Astrocyte of the cerebellum (primary cell): ENCODE results near the gene SMOC1.
A peak's percentile ranks its signal among the peaks of the same experiment; 100 is the strongest.

Experiments used
- DNase-seq: peaks from one replicate; pipeline ENCODE4 v3.0.0-alpha.2; 2011; ENCODE audit warnings: low read depth
- H3K4me3 ChIP-seq: 2 replicates; pipeline ENCODE4 v1.5.1; 2011; ENCODE audit warnings: mild to moderate bottlenecking, low read depth, low read length, moderate library complexity
- in situ Hi-C: cut with HindIII; loops from 2 replicates; pipeline ENCODE4 v1.10.0; 2017; ENCODE audit warnings: low sequenced_read_pairs
- TF ChIP-seq, protein P1 (sequence below): IDR thresholded peaks from 2 replicates; pipeline ENCODE4 v1.5.1; 2012; ENCODE audit warnings: low read length, low read depth, moderate library complexity, mild to moderate bottlenecking; ENCODE audit errors: missing control alignments

The SMOC1 gene

DNA sequence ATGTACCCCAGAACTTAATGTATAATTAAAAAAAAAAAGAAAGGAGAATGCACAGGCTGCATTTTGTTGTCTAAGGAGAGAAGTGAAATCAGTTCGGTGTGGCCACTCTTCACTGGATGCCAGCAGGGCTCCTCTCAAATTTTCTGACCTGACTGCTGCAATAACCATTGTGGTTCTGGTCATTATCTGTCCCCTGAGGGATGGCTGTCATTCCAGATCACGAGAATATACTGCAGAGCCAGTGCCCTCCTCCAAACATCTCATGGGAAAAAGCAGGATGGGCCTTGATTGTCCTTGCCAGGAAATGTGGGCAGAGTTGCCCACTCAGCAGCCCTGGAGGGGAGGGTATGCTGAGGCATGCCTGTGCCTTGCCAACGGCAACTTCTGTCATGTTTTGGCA is 170.4 kb downstream of the SMOC1 start:
- no peak for DNase-seq
- TF ChIP-seq, protein P1, sequence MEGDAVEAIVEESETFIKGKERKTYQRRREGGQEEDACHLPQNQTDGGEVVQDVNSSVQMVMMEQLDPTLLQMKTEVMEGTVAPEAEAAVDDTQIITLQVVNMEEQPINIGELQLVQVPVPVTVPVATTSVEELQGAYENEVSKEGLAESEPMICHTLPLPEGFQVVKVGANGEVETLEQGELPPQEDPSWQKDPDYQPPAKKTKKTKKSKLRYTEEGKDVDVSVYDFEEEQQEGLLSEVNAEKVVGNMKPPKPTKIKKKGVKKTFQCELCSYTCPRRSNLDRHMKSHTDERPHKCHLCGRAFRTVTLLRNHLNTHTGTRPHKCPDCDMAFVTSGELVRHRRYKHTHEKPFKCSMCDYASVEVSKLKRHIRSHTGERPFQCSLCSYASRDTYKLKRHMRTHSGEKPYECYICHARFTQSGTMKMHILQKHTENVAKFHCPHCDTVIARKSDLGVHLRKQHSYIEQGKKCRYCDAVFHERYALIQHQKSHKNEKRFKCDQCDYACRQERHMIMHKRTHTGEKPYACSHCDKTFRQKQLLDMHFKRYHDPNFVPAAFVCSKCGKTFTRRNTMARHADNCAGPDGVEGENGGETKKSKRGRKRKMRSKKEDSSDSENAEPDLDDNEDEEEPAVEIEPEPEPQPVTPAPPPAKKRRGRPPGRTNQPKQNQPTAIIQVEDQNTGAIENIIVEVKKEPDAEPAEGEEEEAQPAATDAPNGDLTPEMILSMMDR, result no peak
- in situ Hi-C loops, result loop anchor here (25.0 kb wide), 1 partner anchor 237 kb away; no protein-coding TSS in a partner anchor
- no peak overlapping the region for H3K4me3 ChIP-seq

DNA sequence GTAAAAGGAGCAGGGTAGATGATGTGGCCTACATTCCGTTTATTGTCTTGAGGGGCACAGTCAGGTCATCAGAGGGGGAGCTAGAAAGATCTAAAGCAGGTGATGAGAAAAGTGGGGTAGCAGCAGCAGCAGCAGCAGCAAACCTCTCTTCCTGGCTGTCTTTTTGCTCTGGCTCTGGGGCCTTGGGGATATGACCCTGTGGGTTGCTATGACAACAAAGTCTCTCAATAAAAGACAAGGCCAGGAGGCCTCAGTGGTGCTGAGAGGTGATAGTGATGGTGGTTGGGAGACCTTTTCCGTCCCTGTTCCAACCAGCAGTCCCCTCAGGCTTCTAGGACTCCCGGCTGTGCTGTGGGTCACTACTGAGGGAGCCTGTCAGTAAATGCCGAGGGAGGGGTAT is 170.9 kb downstream of the SMOC1 start:
- TF ChIP-seq, protein P1, result no peak
- no peak for DNase-seq
- H3K4me3 ChIP-seq, result no peak overlapping the region
- in situ Hi-C loops, result no loop called here

DNA sequence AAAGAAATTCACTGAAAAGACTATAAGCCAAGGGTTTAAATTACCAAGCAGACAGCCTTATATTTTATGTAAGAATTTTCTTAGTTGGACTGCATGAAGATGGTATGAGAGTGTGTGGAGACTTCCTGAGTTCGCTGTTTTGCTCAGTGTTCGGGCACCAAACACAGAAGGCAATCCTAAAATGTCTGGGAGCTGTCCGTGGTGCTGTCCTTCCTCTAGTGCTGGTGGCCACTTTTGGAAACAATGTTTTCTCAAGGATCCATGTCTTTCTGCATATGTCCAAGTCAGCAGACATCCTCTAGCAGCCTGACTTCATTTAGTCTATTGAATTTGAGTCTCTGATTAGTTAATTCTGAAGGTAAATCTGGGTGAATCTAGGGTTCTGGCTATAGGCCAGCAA is 173.8 kb downstream of the SMOC1 start:
- TF ChIP-seq, protein P1, result no peak
- no peak overlapping the region for H3K4me3 ChIP-seq
- in situ Hi-C loops, result no loop called here
- DNase-seq, result peak; percentile 22

DNA sequence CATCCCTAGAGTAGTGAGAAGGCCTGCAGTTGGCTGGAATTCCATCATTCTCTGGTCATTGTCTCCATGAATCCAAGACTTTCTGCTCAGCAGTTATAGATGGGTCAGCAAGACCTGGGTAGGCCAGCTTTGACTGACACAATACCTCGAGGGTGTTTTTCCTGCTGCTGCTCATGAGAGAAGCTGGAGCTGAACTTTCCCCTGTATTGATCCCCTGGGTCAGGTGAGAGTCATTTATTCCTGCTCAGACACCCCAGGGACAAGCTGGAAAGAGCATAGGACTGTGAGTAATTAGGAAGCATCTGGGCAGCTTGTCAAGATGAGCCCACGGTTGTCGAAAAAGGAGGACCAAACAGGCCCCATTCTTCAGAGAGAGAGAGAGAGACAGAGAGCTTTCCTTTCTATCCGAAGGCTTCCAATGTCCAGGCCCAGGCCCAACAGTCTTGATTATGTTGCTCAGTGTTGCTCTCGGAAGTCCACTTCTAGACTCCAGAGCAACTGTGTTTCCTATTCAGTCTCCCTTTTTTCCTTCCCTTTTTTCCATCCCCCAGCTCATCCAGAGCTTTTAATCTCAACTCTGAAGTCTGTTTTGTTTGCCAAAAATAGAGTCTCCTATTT is 178.4 kb downstream of the SMOC1 start:
- DNase-seq, result no peak
- no peak overlapping the region for H3K4me3 ChIP-seq
- TF ChIP-seq, protein P1, result no peak
- in situ Hi-C loops, result no loop called here

DNA sequence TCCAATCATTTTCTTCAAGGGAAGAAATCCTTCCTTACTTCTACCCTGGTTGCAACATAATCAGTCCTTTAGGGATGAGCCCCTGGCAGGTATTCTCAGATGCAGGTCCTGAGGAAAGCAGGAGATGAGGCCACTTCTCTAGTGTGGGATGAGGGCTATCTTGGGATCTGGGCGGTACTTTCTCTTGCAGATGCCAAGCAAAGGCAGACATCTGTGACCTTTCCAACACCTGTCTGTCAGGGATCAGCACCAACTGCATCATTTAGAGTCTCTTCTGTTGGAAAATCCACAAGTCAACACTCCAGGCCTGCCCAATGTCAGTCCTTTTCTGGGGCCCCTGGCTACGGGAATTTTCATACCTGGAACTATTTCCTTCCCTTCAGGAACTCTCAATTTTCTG is 180.3 kb downstream of the SMOC1 start:
- TF ChIP-seq, protein P1, result no peak
- H3K4me3 ChIP-seq, result no peak overlapping the region
- in situ Hi-C loops, result no loop called here
- DNase-seq, result no peak

DNA sequence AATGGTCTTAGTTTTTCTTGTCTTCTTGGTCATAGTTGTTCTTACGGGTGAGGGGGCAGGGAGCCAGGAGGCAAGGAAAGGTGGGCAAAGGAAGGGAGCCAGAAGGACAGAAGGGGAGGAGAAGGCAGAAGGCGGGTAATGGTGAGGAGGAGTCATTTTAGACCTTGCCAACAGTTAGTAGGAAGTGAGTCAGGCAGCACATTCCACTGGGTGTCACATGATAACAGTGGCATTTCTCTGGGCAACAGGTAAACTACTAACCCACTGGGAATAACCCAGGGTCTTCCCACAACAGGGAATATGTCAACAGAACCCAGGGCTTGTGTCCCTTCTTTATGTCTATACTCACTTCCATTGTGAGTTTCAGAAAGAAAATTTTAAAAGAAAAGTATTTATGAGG is 181.9 kb downstream of the SMOC1 start:
- no peak overlapping the region for H3K4me3 ChIP-seq
- DNase-seq, result no peak
- TF ChIP-seq, protein P1, result no peak
- in situ Hi-C loops, result no loop called here
